Stimulated activated CD4-positive, alpha-beta T cell treated with anti-CD3 and anti-CD28 coated beads, Interleukin-4, amount 100 ng/mL, for 48 hours (primary cell): ENCODE results near the gene BAHCC1.

Experiments
- DNase-seq, 2 donors: peaks; one replicate each; pipeline ENCODE4 v3.0.0-alpha.2; 2020; ENCODE audit warnings: low read depth in 2 of 2

The BAHCC1 gene

DNA sequence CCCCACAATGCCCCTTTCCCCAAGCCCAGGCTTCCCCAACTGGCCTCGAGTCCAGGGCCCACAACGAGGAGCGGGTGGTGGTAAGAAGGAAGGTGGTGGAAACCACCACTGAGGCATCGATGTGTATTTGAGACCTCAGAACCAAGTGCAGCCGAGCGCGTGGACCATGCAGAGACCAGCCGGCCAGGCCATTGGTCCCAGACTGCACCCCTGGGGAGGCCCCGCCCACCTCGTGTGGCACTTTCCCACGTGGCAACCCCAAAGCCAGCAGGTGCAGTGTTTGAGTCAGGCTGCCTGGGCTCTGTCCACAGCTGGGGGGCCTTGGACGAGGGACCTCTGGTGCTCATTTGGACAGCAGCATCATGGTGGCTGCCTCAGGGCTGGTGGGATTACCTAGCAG lies 28.1 kb upstream of the BAHCC1 start:
- DNase-seq, result no peak

DNA sequence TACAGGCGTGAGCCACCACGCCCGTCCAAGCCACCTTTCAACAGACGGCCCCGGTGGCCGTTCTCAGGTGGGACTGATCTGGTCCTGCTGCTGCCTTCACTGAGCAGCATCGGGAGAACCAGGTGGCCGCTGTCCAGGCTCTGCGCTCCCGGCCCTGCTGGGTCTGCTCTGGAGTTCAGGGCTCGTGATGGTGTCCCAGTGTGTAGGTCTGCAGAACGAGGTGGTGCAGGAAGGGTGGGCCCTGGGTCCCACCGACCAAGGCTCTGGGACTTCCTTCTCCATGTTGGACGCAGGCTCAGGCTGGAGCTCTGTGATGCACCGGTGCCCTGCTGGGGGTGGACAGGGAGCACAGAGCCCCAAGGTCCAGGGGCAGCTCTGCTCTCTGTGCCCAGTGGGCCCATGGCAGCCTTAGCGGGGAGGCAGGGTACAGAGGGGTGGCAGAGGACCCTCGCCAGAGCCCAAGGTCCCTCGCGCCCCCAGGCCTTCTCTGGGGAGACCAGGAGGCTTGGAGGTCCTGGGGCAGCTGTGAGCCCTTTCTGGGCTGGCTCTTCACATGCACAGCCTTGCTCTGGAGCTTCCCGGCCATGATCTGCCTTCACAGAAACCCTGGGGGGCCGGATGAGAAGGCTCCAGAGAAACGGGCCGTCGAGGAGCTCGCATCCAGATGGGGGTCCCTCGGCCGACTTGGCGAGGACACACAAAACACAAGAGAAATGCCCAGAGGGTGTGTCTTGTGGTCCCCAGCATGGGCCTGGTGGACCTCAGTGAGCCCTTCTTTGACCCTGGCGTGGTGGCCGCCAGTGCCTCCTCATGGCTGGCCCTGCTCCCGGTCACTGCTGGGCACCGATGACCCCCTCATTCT lies 26.9 kb upstream of the BAHCC1 start:
- no peak for DNase-seq

DNA sequence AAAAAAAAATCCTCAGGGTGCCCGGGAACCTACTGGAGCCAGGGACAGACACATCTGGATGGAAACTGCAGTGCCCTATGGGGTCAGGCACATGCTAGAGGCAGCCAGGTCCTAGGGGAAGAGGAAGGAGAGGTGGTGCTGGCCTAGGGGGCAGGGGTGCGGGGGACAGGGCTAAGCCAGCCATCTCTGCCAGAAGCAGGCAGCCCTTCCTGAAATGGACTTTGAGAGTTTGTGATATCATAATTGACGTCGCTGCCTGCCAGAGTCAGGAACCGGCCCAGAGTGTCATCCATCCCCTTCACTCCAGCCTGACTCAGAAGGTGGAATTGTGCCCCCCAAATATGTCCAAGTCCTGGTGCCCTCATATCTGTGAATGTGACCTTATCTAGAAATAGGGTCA lies 25.0 kb upstream of the BAHCC1 start:
- DNase-seq, result no peak

DNA sequence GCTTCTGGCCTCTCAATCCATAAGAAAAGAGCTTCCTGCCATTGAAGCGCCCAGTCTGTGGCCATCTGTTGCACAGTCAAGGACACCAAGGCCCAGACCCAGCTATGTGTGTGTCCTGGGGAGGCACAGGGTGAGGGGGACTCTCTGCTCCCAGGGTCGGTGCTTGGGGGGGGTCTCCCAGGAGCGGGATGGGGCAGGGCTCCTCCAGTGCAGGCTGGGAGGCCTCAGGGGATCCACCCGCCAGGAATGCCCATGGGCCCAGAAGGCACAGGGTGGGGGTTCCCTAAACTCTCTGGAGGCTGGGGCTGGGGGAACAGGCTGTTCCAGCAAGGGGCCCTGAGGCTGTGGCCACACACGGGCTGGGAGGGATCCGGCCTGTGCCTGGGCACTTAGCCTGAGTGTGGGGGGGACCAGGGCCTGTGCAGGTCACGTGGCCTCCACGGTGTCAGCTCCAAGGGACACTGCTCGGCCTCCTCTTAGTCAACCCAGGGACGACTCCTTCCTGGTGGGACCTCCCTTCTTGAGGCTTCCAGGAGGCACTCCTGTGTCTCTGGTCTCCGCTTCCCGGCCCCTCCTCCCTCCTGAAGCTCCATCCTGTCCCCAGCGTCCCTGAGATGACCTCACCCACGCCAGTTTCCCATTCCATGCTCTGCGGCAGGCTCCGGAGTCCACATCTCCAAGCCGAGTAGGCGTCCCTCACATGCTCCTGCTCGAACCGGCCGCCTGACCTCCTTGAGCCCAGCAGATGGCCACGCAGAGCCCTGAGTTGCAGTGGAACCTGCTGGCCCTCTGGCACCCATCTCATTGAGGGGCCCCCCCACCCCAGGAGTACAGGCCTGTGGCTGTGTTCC lies 23.1 kb upstream of the BAHCC1 start:
- DNase-seq, result no peak

DNA sequence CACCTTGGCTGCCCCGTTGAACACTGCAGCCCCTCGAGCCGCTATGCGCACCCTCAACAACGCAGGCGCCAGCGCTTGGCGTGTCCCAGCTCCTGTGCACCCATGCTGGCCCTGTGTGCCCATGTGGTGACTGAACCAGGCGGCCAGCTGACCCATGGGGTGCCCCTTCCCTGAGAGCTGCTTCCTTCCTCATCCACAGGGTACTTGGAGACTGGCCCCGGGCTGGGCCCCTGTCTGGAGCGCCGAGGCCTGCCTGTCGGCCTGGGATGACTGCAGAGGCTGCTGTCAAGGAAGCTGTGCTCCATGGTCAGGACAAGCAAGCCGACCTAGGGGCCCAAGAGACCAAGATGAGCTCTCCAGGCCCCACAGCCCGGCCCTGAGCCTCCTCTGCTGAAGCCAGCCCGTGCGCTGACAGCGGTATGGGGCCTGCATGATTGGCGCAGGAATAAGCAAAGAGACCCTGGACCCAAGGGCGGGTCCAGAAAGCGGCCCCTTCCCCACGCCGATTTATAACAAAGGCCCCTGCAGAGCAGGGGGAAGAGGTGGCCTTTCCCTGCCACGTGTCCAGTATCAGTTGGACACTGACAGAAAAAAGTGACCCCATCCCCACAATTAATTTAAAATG lies 21.6 kb upstream of the BAHCC1 start:
- DNase-seq, result no peak

DNA sequence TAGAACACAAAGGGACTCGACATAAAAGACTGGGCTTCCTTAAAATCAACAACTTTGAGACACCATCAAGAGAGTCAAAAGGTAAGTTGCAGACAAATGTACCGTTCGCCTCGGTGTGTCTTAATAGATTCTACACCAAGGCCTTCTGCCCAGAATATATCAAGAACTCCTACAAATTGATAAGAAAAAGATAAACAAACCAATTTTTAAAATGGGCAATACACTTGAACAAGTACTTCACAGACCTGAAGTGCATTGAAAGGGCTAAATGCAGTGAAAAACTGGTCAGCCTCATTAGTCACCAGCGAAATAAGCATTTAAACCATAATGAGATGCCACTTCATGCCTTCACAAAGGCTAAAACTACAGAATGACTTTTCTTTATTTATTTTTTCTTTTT lies 20.4 kb upstream of the BAHCC1 start:
- DNase-seq, result no peak

DNA sequence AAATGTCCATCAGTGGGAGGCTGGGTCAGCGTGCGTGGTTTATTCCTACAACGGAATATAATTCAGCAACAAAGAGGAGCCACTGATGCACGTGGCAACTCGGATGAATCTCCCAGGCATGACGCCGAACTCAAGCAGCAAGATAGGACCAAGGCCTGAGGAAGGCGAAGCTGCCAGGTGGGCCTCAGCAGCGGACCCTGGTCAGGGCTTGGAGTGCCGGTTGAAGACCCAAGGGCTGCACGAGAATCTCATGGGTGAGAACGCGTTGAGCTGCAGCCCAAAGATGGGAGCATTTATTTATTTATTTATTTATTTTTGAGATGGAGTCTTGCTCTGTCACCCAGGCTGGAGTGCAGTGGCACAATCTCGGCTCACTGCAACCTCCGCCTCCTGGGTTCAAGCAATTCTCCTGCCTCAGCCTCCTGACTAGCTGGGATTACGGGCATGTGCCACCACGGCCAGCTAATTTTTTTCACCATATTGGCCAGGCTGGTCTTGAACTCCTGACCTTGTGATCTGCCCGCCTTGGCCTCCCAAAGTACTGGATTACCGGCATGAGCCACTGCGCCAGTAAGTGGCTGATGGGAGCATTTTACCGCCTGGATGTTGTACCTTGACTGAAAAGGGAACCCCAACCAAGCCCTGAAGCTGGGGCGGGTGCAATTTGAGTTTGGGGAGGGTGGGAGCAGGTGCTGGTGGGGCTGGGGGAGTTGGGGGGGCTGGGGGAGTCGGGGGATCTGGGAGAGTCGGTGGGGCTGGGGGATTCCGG lies 18.1 kb upstream of the BAHCC1 start:
- no peak for DNase-seq

DNA sequence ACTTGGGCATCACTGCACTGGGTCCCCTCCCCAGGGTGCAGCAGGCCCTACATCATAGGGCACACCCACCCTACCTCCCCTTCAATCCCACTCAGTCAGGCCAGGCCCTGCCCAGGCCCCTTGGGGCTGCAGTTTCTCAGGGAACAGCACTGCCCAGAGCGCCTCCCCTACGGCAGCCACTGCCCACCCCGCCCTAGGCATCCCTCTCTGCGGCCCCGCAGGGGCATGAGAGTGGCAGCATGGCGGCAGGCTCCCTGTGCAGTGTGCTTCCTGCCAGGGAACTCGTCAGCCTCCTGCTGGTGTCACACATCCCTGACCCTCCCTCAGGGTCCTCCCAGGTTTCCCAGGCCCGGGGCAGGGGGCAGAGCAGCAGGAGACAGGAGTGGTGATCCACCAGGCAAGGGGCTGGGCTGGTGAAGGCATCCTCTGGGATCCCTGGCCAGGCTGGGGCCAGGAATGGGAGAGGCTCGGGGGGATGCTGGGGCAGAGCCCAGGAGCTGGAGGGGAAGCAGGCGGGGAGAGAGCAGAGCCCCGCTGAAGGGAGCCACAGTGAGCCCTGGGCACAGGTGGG lies 16.2 kb upstream of the BAHCC1 start:
- no peak for DNase-seq

DNA sequence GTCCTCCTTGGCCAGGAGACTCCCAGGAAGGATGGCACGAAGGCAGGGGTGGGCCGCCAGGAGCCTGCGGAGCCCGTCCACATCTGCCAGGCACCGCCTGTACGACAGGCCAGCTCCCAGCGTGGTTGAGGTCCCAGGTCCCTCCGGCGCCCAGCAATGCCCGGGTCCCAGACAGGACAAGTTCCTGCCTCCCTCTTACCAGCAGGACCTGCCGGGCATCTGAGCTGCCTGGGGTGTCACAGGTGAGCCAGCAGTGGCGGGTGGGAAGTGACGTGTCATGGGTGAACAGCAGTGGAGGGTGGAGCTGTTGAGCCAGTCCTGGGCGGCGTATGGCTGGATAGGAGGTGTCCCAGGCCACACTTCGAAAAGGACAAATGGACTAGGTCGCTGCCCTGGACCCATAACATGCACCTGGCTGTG lies 15.7 kb upstream of the BAHCC1 start:
- DNase-seq, result no peak

DNA sequence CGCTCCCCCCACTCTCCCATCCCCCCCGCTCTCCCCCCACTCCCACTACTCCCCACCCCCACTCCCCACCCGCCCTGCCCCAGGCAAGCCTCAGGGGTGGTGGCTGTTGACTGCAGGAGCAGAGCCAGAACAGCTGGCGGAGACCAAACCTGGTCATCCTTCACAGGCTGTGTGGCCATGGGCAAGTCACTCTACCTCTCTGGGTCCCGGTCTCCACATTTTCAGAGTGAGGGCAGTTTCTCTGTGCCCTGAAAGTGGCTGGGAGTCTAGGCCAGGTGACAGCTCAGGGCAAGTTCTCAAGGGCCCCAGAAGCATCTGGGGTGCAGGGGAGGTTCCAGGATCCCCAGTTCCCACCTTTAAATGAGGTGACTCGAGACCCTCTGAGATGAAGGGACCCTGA lies 15.1 kb upstream of the BAHCC1 start:
- no peak for DNase-seq

DNA sequence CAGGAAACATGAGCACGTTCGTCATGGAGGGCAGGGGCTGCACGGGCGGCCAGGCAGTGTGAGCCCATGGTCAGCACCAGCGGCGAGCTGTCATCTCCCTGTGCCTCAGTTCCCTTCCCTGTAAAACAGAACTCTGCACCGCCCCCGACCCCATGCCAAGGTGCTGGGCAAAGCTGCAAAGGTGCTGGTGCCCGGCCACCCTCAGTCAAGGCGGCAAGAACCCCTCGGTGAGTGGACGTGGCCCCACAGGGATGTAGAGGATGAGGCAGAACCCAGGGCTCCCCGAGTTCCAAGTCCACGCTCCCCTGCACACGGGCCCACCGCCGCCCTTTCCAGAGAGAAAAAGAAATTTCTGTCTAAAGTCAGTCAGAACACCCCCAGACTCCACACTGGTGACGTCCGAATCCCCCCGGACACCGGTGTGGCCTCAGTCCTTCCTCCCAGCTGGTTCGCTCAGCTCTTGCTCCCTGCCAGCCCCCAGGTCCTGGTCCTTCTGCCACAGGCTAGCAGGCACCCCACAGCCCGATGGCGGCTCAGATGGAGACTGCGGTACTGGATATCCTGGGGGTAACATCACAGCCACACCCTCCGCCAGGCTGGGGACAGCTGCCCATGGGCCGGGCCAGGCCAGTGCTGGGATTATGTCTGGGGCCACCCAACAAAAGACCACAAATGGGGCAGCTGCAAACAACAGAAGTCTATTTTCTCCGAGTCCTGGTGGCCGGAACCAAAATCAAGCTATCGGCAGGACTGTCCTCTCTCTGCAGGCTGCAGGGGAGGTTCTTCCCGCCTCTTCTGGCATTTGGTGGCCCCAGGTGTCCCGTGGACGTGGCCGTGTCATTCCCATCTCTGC lies 14.4 kb upstream of the BAHCC1 start:
- no peak for DNase-seq

DNA sequence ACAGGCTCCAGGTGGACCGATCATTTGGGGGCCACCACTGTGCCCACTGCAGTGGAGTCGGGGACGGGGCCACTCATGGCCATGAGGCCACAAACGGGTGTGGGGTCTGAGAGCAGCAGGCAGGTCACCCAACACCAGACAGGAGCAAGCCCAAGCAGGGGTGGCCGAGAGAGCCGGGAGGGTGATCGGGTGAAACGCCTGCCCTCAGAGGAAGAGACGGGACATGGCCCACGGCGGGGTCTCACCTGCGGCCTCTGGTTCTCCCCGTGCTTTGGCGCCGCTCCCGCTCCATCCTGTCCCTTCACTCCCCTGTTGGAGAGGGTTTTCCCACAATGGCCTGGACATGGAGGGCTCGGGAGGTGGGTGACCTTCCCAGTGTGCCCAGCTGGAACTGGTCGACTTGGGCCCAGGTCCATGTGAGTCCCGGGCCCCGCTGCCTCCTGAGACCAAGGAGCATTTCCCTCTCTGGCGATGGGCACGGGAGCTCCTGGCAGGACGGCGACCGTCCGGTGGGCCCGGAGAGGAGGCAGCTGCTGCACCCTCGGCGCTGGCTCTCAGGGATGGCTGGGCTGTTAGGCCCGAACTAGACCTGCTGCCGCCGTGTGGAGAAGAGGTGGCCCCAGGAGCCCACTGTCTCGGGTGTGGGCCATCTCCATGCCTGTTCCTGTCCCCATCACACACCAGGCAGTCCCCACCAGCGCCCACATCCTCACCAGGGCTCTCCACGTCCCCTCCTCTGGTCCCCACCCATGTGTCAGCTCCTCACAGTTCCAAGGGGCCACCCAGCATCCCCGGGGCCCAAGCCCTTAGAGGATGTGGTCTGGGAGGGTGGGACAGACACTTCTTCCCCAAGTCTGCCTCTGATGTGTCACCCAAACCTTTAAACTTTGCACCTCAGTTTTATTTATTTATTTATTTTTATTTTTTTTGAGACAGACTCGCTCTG lies 13.4 kb upstream of the BAHCC1 start:
- no peak for DNase-seq

DNA sequence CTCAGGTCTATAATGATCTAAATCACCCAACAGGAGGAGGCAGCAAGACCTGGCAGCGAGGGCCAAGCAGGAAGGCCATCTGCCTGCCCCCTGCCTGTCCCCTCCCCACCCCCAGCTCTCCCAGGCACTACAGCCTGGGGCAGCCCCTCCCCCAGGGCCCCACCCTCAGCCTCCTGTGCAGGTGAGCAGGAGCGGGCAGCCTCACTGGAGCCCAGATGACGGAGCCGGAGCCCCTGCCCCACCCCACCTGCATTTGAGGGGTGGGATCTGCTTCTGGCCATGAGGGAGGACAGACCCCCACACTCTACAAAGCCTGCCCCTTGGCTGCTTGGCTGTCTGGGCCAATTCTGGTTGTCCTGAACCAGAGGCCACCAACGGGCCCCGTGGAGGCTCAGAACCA lies 12.4 kb upstream of the BAHCC1 start:
- DNase-seq, result no peak

DNA sequence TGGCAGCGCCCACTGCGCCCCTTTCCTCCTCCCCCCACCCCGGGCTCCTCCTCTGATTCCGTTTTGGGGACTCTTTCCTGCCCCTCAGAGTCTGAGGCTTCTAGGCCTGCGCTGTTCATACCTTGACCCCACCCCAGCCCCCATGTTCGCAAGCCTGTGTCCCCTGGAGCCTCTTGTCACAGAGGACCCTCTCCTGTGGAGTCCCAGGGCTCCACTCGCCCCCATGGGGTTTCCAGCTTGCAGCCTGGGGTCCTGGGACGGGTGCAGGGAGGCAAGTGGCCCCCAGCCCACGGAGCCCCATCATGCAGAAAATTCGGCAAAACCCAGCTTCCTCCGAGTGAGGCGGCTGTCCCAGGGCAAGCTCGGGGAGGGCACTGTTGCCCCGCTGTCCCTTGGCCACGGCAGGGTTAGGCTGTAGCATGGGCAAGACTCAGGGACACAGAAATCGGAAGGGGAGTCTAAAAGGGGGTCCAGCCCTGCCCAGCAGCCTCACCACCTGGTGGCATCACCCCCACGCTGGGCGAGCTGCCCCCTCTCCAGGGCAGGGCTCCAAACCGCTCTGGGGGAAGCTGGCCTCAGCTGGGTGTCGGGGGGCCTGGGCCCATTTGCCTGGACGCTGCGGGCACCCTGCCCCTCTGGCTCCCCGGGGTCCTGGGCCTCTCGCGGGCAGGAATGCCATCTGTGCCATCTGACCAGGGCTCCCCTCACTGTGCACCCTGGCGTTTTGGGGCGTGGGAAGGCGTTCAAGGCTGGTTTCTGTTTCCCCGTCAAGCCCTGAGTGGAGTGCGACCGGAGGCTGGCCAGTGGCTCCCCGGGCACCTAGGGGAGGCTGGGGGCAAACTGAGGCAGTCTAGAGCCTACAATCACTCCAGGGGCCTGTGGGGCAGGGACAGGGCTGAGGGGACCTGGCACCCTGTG lies 11.5 kb upstream of the BAHCC1 start:
- no peak for DNase-seq

DNA sequence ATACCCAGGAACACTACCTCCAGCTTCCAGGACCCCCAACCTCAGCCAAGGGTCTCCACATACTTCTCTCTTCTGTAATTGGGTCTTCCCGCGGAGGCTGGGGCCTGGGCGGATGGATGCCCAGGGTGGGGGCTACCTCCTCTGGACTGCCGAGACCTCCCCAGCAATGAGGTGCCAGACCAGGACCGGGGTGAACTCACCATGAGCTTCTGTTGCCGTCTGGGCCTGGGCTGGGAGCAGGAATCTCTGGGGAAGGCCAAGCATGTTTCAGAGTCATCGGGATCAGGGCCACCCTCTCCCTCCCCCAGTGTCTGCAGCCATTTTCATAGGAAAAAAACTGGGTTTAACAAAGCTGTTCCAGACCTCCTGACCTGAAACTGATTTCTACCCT lies 10.3 kb upstream of the BAHCC1 start:
- no peak for DNase-seq

DNA sequence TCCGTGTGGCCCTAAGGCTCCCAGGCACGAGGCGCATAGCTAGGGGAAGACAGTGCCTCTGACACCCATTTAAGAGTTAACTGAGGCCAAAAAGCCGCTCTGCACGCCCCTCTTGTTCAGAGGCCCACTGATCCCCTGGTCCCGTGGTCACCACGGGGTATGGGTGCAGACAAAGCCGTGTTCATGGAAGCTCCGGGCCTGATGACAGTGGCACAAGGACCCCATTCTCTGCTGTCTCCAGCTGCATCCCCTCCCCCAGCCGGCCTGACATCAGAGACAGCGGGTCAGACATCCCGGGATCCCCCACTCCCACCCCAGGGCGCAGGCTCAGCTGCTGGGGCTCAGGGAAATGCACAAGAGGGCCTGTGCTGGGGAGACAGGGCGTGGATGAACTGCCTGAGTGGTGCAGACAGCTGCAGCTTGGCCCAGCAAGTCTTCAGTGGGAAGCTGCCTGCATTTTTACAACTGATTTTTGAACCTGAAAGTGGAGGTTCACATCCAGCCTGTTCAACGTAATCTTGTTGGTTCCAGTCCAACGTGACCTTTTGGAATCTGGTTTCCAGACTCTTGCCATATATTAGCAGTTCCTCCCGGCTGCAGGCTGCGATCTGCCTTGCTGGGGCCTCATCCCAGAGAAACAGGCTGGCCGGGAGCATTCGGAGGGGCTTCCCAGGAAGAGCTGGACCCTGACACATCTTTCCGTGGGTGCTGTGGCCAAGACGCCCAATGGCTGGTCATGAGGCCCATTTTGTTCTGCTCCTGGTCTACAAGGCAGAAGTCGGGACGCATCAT lies 9.7 kb upstream of the BAHCC1 start:
- no peak for DNase-seq

DNA sequence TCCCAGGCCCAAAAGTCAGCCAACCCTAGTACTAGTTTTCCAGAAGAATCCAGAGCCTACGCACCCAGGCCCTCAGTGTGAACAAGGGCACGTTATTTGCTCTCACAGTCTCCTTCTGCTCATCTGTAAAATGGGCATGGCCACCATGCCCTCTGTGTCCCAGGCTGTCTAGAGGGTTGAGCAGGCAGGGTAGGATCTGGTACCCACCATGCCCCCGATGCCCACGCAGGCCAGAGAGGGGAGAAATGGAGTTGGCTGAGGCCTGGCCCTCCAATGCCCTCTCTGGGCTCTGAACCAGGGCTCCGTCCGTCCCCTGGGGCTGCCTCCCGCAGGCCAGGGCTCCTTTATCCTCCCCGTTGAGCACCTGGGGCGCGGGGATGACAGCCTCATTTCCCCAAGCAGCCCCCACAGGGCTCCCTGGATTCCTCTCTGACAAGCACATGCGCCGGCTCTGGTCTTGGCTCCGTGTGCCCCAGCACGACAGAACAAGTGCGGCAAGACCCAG lies 9.1 kb upstream of the BAHCC1 start:
- DNase-seq, result no peak
